Bronchial epithelial cell (primary cell): Measurements from ENCODE around the gene TRAF3IP1. TPM values are rescaled to one million over a fixed set of nuclear protein-coding genes. Genes with fewer than 3 reads are reported as not detected.

Source experiments
- DNase-seq: peaks from one replicate; pipeline ENCODE4 v3.0.0-alpha.2; 2010; ENCODE audit warnings: low read depth
- FAIRE-seq: peaks from 2 replicates; lab custom pipeline; 2011; peaks lifted over from hg19 to GRCh38; lab: Jason Lieb, UNC
- H3K27me3 ChIP-seq: 2 replicates; pipeline ENCODE4 v1.5.1; 2011; ENCODE audit warnings: low read length; ENCODE audit not compliant: control insufficient read depth, insufficient read depth
- H3K36me3 ChIP-seq: 2 replicates; pipeline ENCODE4 v1.5.1; 2011; ENCODE audit warnings: low read length; ENCODE audit not compliant: control insufficient read depth, insufficient read depth
- H3K4me3 ChIP-seq: 2 replicates; pipeline ENCODE4 v1.5.1; 2011; ENCODE audit warnings: mild to moderate bottlenecking, low read depth, low read length, control low read depth
- total RNA-seq: library from RNA; depleted of rRNA; stranded (reverse); fragments of >200 nt; gene quantifications from 2 replicates; pipeline ENCODE4 v1.2.1, GENCODE V29; 2014
- TF ChIP-seq, protein P1 (sequence below): IDR thresholded peaks from 2 replicates; pipeline ENCODE4 v1.5.1; 2011; ENCODE audit warnings: mild to moderate bottlenecking, moderate library complexity, low read length, control low read depth, inconsistent platforms; ENCODE audit not compliant: insufficient read depth, severe bottlenecking

The TRAF3IP1 gene
- total RNA-seq, 1 donor from 2014 or later, result 9.2 TPM

DNA sequence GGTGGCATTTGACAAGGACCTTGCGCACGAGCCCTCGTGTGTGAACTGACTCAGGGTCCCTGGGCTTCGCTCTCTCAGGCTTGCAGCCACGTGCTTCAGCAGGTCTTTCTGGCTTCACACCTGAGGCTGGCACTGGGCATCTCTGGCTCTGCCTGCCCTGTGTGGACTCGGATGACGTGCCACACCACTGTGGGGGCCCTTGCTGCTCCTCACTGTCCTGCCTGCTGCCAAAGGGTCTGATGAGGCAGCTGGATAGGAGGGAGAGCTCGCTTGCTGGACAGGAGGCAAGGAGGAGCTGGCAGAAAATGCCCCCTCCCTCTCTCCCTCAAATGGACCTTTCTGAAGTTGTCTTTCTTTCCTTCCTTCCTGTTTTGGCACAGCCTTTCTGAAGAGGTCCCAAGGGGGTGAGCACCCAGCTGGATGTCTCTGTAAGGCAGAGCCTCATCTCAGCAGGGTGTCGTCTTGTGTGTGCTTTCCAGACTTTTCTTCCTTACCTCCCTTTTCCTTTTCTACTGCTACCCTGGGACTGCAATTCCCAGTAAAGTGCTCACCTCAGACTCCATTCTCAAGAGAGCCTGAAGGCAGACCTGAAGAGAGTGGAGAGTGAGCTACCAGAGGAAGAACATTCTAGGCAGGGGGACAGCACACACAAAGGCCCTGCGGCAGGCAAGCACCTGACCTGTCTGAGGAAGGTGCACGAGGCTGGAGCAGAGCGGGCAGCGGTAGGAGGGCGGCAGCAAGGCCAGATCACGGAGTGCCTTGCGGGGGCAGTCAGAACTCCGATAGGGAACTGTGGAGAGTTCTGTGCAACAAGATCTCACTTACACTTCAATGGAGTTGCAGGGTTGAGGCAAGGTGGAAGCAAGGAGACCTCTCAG, 37.2 kb upstream of the TRAF3IP1 start:
- no peak for DNase-seq
- H3K27me3 ChIP-seq, result no peaks in the 10 kb centered on the region
- TF ChIP-seq, protein P1, sequence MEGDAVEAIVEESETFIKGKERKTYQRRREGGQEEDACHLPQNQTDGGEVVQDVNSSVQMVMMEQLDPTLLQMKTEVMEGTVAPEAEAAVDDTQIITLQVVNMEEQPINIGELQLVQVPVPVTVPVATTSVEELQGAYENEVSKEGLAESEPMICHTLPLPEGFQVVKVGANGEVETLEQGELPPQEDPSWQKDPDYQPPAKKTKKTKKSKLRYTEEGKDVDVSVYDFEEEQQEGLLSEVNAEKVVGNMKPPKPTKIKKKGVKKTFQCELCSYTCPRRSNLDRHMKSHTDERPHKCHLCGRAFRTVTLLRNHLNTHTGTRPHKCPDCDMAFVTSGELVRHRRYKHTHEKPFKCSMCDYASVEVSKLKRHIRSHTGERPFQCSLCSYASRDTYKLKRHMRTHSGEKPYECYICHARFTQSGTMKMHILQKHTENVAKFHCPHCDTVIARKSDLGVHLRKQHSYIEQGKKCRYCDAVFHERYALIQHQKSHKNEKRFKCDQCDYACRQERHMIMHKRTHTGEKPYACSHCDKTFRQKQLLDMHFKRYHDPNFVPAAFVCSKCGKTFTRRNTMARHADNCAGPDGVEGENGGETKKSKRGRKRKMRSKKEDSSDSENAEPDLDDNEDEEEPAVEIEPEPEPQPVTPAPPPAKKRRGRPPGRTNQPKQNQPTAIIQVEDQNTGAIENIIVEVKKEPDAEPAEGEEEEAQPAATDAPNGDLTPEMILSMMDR, result no peak
- H3K4me3 ChIP-seq, result no peak overlapping the region
- no peak for FAIRE-seq
- peaks cover 3% of the 10 kb centered on the region for H3K36me3 ChIP-seq

DNA sequence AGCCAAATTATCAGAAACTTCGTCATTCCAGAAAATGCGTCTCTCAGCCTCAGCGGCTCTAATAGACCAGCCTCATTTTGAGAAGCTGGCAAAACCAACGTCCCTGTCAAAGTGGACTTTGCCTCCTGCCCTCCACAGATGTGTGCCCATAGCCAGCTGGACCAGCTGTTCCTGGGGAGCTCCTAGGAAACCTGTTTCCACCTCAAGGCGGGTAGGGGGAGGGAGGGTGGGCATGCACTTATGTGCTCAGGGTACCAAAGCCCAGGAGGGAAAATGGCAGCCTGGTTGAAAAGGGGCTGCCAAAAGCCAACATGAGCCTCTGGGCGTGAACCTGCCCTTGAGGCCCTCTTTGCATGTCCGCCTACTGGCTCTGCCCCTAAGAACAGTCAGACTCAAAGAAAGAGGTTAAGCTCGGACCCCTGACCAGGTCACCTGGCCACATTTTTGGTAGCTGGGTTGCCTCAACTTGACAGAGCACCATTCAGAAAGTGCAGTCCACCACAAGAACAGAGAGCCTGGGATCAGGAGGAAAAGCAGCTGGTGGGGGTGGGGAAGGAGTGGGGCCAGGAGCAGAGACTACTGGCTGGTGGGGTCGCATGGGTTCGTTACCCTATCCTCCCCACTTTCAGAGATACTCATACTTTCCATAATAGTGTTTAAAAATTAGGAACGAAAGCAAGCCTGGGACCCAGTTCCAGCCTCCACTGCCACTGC, 35.4 kb upstream of the TRAF3IP1 start:
- Histone ChIP-seq H3K27me3 (no peaks in the 10 kb centered on the region), H3K4me3 (no peak overlapping the region), H3K36me3 (peaks cover 2% of the 10 kb centered on the region)
- TF ChIP-seq, protein P1, result no peak
- DNase-seq (no peak), FAIRE-seq (no peak)

DNA sequence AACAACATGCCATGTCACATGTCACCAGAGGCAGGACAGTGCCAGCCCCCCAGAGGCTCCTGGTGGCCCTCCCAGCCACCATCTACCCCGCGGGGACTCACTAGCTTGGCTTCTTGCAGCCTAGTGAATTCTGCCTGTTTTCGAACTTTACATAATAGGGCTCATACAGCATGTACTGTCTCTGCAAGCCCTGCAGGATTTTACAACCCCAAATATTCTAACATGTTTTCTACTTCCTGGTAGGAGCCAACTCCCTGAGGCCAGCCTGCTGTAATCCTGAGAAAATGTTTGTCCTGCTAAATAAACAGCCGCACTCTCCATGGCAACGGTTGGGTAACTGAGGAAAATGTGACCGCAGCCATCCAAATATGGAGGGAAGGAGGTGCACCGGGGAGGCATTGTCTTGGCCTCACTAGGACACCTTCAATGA, 34.6 kb upstream of the TRAF3IP1 start:
- Histone ChIP-seq H3K4me3 (peak overlapping the region; percentile 1), H3K36me3 (peaks cover 2% of the 10 kb centered on the region), H3K27me3 (no peaks in the 10 kb centered on the region)
- FAIRE-seq, result peak; percentile 90
- TF ChIP-seq, protein P1, result no peak
- DNase-seq, result peak; percentile 97

DNA sequence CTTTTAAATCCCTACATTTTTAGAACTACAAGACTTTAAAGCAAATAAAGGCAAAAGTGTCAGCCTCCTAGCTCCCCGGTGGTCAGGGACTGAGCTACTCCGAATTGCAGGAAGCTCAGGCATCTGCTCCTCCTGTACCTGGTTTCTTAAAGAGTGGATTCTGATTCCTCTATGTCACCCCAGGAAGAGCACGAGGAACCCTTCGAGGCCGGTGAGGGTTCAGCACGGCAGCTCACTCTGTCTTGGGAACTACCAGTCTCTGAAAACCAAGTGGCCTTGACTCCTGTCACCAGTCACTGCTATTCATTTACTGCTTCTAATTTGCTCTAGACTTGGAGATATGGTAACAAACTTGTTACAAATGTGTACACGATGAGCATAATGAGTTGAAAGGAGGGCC, 34.2 kb upstream of the TRAF3IP1 start:
- FAIRE-seq, result no peak
- TF ChIP-seq, protein P1, result no peak
- Histone ChIP-seq H3K36me3 (peaks cover 2% of the 10 kb centered on the region), H3K27me3 (no peaks in the 10 kb centered on the region), H3K4me3 (peak overlapping the region; percentile 6)
- DNase-seq, result no peak

DNA sequence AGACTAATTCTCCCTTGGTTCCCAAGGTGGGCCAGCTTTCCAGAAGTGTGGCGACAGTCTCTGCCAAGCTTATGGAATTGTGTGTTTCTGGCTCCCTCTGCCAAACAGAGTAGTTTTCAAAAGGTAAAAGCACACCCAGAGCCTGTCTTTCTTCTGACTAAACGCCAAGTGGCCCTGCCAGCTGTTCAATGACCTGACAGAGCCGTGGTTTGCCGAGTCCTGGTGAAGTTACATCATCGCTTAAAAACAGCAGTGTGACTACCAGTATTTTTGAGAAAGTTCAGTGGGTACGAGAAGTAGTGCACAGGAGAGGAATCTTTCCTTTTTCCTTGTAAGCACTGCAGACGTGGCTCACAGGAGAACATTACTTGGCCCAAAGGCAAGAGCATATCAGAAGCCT, 33.8 kb upstream of the TRAF3IP1 start:
- H3K36me3 ChIP-seq, result peaks cover 2% of the 10 kb centered on the region
- TF ChIP-seq, protein P1, result no peak
- no peaks in the 10 kb centered on the region for H3K27me3 ChIP-seq
- H3K4me3 ChIP-seq, result peak overlapping the region; percentile 89
- no peak for FAIRE-seq
- peak; percentile 88 for DNase-seq
